Endothelial cell (in vitro differentiated cells): ENCODE measurements around the gene KAT7. TPM values are rescaled to one million over a fixed set of nuclear protein-coding genes. Genes with fewer than 3 reads are reported as not detected.

Experiments
- DNase-seq: peaks from one replicate; pipeline ENCODE4 v3.0.0; 2021; ENCODE audit warnings: low spot score
- H3K27ac Mint-ChIP-seq: one replicate; pipeline ENCODE4 v1.8.0; 2021; ENCODE audit warnings: mixed read lengths, inconsistent platforms; ENCODE audit not compliant: unreplicated experiment
- H3K27me3 Mint-ChIP-seq: one replicate; pipeline ENCODE4 v1.8.0; 2021; ENCODE audit warnings: mild to moderate bottlenecking, moderate library complexity, mixed read lengths, inconsistent platforms; ENCODE audit not compliant: unreplicated experiment
- H3K36me3 Mint-ChIP-seq: one replicate; pipeline ENCODE4 v1.8.0; 2021; ENCODE audit warnings: mild to moderate bottlenecking, low read depth, mixed read lengths, inconsistent platforms; ENCODE audit not compliant: unreplicated experiment
- H3K4me1 Mint-ChIP-seq: one replicate; pipeline ENCODE4 v1.8.0; 2021; ENCODE audit warnings: mild to moderate bottlenecking, mixed read lengths, inconsistent platforms; ENCODE audit not compliant: unreplicated experiment
- H3K4me3 Mint-ChIP-seq: one replicate; pipeline ENCODE4 v1.8.0; 2021; ENCODE audit warnings: mild to moderate bottlenecking, mixed read lengths, inconsistent platforms; ENCODE audit not compliant: unreplicated experiment
- H3K9me3 Mint-ChIP-seq: one replicate; pipeline ENCODE4 v1.8.0; 2021; ENCODE audit warnings: mixed read lengths, inconsistent platforms; ENCODE audit not compliant: unreplicated experiment
- long read RNA-seq: library from polyadenylated mRNA; unstranded; transcript quantifications from one replicate; pipeline ENCODE4 v2.0.0, GENCODE V29; 2020; ENCODE audit not compliant: unreplicated experiment
- total RNA-seq: library from RNA; stranded (reverse); fragmentation: NEBNext Ultra II Directional; extraction: Animal tissue kit (Norgen Biotek cat#: 25700); gene quantifications from one replicate; pipeline ENCODE4 v1.2.1, GENCODE V29; 2021; ENCODE audit not compliant: unreplicated experiment
- TF ChIP-seq, protein P1 (sequence below): fragments of 200-600 bp; sonication (generic); IDR thresholded peaks from one replicate; pipeline ENCODE4 v1.5.0; 2021; ENCODE audit warnings: antibody characterized with exemption; ENCODE audit not compliant: unreplicated experiment

KAT7 gene
- total RNA-seq = 307 TPM
- long read RNA-seq, full-length matches to known transcripts = 5 of 97 reads
- long read RNA-seq, partial matches to known transcripts = 9 of 97 reads
- long read RNA-seq, other reads (novel, unspliced or antisense) = 83 of 97 reads

DNA sequence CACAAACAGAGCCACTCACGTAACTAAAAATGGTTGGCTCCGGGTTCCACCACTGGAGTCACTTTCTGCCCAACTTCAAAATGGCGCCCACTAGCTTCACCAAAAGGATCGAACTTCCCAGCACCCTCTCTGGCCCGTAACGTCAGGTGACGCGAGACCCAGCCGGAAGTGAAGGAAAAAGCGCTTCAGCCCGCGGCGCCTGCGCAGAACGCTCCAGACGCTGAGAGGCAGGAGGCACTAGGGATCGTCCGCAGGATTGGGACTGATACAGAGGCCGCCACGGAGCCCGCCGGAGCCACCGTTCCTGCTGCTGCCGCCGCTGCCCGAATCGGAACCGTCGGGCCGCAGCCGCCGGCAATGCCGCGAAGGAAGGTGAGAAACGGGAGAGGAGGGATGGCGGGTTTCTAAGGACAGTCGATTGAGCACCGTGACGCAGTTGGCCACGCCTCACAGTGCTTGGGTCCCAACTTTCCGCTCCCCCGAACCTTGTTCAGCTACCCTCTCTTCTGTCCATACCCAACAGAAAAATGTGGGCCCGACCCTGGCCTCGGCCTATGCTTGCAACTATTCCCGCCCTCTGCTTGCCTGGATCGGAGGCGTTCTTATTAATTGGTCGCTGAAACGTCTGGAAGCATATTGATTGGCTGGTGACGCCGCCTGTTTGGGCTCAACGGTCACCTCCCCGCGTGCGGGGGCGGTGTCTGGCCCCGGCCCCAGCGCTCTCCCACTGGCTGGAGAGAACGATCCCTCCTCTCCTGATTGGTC, at the start of gene KAT7:
Gene KAT7, plus strand, starts transcription at position 204 of the 765 bp plus-strand sequence. Its CDS starts 154 bp downstream, at position 358.
- no peaks in the 10 kb centered on the region for H3K9me3 Mint-ChIP-seq
- peaks cover 26% of the 10 kb centered on the region for H3K4me1 Mint-ChIP-seq
- TF ChIP-seq, protein P1, sequence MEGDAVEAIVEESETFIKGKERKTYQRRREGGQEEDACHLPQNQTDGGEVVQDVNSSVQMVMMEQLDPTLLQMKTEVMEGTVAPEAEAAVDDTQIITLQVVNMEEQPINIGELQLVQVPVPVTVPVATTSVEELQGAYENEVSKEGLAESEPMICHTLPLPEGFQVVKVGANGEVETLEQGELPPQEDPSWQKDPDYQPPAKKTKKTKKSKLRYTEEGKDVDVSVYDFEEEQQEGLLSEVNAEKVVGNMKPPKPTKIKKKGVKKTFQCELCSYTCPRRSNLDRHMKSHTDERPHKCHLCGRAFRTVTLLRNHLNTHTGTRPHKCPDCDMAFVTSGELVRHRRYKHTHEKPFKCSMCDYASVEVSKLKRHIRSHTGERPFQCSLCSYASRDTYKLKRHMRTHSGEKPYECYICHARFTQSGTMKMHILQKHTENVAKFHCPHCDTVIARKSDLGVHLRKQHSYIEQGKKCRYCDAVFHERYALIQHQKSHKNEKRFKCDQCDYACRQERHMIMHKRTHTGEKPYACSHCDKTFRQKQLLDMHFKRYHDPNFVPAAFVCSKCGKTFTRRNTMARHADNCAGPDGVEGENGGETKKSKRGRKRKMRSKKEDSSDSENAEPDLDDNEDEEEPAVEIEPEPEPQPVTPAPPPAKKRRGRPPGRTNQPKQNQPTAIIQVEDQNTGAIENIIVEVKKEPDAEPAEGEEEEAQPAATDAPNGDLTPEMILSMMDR = no peak
- peak; percentile 97 for DNase-seq
- peaks cover 4% of the 10 kb centered on the region for H3K36me3 Mint-ChIP-seq
- peak within 1 kb of the TSS; percentile 99 for H3K27ac Mint-ChIP-seq
- peak within 1 kb of the TSS; percentile 96 for H3K4me3 Mint-ChIP-seq
- H3K27me3 Mint-ChIP-seq = peaks cover 2% of the 10 kb centered on the region

DNA sequence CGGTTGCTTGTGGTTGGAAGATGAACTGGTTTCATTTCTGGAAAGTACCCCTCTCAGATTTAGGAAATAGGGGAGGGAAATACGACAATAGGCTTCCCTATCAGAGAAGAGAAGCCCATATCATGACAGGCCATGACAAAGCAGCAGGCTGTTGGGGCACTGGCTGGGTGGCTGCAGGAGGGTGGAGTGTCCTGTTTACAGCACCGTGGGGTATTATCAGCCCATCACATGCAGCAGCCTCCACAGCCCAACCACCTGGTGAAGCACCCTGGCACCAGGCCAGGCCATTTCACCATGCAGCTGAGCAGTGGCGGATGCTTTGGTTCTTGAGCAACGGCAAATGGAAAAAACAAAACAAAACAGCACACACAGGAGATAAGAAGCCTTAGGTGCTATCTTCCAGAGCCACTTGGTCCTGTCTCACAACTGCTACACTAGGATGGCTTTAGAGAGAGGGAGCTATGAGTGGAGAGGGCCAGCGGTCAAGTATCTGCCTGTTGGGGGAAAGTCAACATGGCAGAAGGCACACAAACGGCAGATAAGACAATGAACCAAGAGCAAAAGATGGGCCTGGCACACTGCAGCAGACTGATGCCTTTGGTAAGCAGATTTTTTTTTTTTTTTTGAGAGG, 48.7 kb upstream of the KAT7 start:
- Mint-ChIP-seq H3K4me1 (peaks cover 2% of the 10 kb centered on the region), H3K36me3 (no peaks in the 10 kb centered on the region), H3K27me3 (peaks cover 1% of the 10 kb centered on the region), H3K27ac (no peak overlapping the region), H3K9me3 (no peaks in the 10 kb centered on the region), H3K4me3 (no peak overlapping the region)
- TF ChIP-seq, protein P1 = no peak
- DNase-seq = no peak

DNA sequence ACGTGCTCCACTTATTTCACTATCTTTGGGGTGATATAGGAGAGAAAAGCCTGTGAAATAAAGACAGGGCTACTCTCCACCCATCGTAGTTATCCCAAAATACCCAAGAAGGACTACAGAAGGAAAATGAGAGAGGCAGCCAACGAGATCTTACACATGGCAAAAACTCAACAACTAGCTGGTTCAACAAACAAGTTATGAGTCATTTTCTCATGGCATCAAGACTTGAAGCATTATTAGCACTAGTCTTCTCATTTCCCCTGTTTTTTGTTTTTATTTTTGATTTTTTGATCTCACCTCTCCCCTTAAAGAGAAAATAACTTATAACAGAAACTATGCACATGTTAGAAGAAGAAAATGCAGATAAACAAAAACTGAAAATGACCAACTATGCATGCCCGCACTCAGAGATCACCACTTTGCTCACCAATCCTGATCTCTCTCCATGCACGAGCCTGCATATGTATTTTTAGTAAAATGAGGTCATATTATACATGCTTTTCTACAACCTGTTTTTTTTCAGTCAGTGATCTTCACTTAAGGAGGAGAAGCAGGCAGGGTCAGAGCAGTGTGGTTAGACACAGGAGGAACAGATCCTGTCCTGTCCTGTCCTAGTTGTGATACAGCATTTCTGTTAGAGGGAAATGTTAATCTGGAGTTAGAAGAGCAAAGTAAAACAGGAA, 47.3 kb upstream of the KAT7 start:
- no peaks in the 10 kb centered on the region for H3K9me3 Mint-ChIP-seq
- peaks cover 1% of the 10 kb centered on the region for H3K27me3 Mint-ChIP-seq
- DNase-seq = no peak
- TF ChIP-seq, protein P1 = no peak
- H3K27ac Mint-ChIP-seq = no peak overlapping the region
- peaks cover 2% of the 10 kb centered on the region for H3K4me1 Mint-ChIP-seq
- no peaks in the 10 kb centered on the region for H3K36me3 Mint-ChIP-seq
- no peak overlapping the region for H3K4me3 Mint-ChIP-seq

DNA sequence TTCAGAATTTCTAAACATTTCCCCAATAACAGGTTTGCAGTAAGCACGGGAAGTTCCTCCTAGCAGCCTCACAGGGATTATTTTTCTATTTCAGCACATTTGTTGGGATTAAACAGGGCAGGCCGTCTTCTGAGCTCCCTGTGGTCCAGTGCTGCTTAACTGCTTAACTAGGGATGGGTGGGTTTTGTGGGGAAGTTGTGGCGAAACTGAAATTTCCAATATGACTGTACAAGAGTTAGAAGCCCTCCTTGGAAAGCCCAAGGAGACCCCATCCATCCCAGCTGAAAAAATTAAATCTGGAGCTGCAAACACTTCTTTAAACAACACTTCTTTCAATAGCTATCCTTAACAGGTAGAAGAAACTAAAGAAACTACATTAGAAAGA, 46.8 kb upstream of the KAT7 start:
- H3K36me3 Mint-ChIP-seq = no peaks in the 10 kb centered on the region
- peaks cover 1% of the 10 kb centered on the region for H3K27me3 Mint-ChIP-seq
- no peaks in the 10 kb centered on the region for H3K9me3 Mint-ChIP-seq
- TF ChIP-seq, protein P1 = no peak
- H3K4me1 Mint-ChIP-seq = peaks cover 5% of the 10 kb centered on the region
- no peak overlapping the region for H3K27ac Mint-ChIP-seq
- no peak for DNase-seq
- H3K4me3 Mint-ChIP-seq = no peak overlapping the region
